ENCODE data around the gene PGA4.
"Not testable (repeated sequence)": the region's sequence is repeated elsewhere in the genome, so short reads cannot be mapped to it uniquely, and the experiment has no call there.

Gene PGA4

GRCh38 chr11:61222692-61223091, 545 bp downstream of the PGA4 start:
- H3K4me1 ChIP-seq; H3K36me3 ChIP-seq; H3K27ac ChIP-seq; H3K9me3 ChIP-seq (replicated peaks in 1 of 11); H3K4me2 ChIP-seq; H3K4me3 ChIP-seq; H3K9ac ChIP-seq; H4K20me1 ChIP-seq; H3K27me3 ChIP-seq: not testable (repeated sequence)

GRCh38 chr11:61226457-61227137, 4.5 kb downstream of the PGA4 start:
- H3K9me3 ChIP-seq (replicated peaks in 1 of 11); H3K36me3 ChIP-seq; H4K20me1 ChIP-seq; H3K9ac ChIP-seq; H3K4me3 ChIP-seq; H3K27me3 ChIP-seq; H3K27ac ChIP-seq; H3K4me1 ChIP-seq; H3K4me2 ChIP-seq: not testable (repeated sequence)

DNA sequence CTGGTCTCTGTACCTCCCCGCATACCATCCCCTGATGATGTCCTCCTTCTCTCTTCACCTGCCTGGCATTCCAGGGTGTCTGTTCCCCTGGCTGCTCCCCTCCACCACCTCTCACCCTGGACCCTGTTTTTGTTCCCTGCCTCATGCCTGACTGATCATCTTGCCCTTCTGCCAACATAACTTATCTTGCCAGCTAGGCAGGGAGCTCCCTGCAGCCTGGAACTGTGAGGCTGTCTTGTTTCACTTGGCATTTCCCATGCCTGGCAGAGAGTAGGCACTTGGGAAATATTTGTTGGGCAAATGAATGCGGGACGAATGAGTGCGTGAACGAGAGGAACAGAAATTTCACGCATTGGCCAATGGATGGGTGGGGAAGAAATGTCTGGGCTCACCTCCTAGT, 7.3 kb downstream of the PGA4 start:
- not testable (repeated sequence) for H3K27ac ChIP-seq; H4K20me1 ChIP-seq; H3K4me1 ChIP-seq; H3K27me3 ChIP-seq; H3K9ac ChIP-seq; H3K4me2 ChIP-seq; H3K36me3 ChIP-seq; H3K9me3 ChIP-seq (replicated peaks in 1 of 11); H3K4me3 ChIP-seq

GRCh38 chr11:61231033-61231432, 8.9 kb downstream of the PGA4 start:
- not testable (repeated sequence) for H3K36me3 ChIP-seq; H3K27ac ChIP-seq; H3K4me2 ChIP-seq; H3K4me3 ChIP-seq; H3K4me1 ChIP-seq; H4K20me1 ChIP-seq; H3K27me3 ChIP-seq; H3K9ac ChIP-seq; H3K9me3 ChIP-seq (replicated peaks in 1 of 11)

DNA sequence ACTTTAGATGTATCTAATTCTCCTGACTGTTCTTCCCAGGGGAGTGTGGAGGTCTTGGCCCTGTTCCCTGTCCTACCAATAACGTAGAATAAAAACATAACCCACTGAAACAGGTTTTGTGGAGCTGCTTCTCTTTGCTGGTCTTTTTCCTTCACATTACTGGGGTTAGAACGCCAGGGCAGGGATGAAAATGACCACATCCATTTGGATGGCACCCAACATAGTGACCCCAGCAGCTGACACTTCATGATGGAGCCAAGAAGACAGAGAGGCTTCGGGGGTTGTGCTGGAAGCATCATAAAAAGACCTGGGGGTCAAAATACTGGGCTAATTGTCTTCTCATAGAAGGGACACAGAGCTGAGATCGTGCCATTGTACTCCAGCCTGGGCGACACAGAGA, 9.4 kb downstream of the PGA4 start:
- H3K36me3 ChIP-seq; H3K9me3 ChIP-seq (replicated peaks in 1 of 11); H4K20me1 ChIP-seq; H3K27ac ChIP-seq; H3K27me3 ChIP-seq; H3K4me1 ChIP-seq; H3K4me3 ChIP-seq; H3K4me2 ChIP-seq; H3K9ac ChIP-seq: not testable (repeated sequence)

- not testable (repeated sequence) for H3K9ac ChIP-seq; H3K27me3 ChIP-seq; H3K36me3 ChIP-seq; H3K4me3 ChIP-seq; H3K4me2 ChIP-seq; H3K4me1 ChIP-seq; H3K27ac ChIP-seq; H3K9me3 ChIP-seq (replicated peaks in 1 of 11); H4K20me1 ChIP-seq
These were observed 10.5 kb downstream of the PGA4 start for GRCh38 chr11:61232548-61233145.

- not testable (repeated sequence) for H3K9ac ChIP-seq; H3K4me3 ChIP-seq; H4K20me1 ChIP-seq; H3K4me1 ChIP-seq; H3K9me3 ChIP-seq (replicated peaks in 1 of 11); H3K36me3 ChIP-seq; H3K4me2 ChIP-seq; H3K27ac ChIP-seq; H3K27me3 ChIP-seq
These were observed 15.0 kb downstream of the PGA4 start for GRCh38 chr11:61237130-61237529.

DNA sequence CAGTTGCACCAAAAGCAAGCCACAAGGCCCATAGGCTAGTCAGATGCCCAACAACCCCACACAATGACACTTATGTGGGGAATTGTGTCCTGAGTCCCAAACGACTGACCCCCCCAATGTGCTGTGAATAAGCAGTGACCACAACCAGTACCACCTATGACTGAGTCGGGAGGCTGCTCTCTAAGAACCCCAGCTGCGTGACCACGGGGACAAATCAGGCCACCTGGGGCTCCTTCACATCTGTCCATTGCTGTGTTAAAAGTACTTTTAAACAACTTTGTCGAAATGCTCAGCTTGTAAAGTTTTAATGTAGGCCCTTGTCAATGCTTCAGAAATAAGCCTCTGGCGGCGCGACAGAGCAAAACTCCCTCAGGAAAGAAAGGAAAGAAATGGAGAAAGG, 18.1 kb downstream of the PGA4 start:
- H3K27me3 ChIP-seq; H3K9me3 ChIP-seq (replicated peaks in 1 of 11); H3K4me1 ChIP-seq; H3K36me3 ChIP-seq; H4K20me1 ChIP-seq; H3K4me3 ChIP-seq; H3K27ac ChIP-seq: not testable (repeated sequence)
- H3K4me2 ChIP-seq, result peak overlapping the region in 10 of 11 experiments; percentile 21 to 82 (median 37); a peak in 12 of 22 replicates
- H3K9ac ChIP-seq, result 0 out of 22 replicates have a peak overlapping the region, but pooled peaks of 1 of the 11 experiments have one; percentile 38

DNA sequence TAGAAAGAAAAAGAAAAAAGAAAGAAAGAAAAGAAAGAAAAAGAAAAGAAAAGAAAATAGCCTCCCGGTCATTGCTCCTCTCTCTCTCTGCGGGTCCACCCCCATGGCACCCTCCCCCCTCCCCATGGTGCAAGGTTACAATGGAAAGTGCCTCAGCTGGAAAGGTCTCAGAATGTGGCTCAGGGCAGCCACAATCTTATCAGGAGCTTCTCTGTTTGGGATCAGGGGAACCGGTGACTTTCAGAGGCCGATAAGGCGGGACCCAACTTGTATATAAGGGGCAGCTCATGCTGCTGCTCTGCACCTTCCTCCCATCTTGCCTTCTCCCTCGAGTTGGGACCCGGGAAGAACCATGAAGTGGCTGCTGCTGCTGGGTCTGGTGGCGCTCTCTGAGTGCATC, 18.7 kb downstream of the PGA4 start, which contains the start of gene PGA5:
Gene PGA5 (plus strand): TSS at position 301 of the 400 bp plus-strand sequence. CDS start 52 bp downstream, at position 353.
- not testable (repeated sequence) for H3K36me3 ChIP-seq; H3K27me3 ChIP-seq; H4K20me1 ChIP-seq; H3K27ac ChIP-seq; H3K4me1 ChIP-seq; H3K4me3 ChIP-seq; H3K9me3 ChIP-seq (replicated peaks in 1 of 11)
- Histone ChIP-seq H3K4me2 (peak within 1 kb of the TSS in 10 of 11 experiments; percentile 21 to 82 (median 37); a peak in 12 of 22 replicates), H3K9ac (0 out of 22 replicates have a peak within 1 kb of the TSS, but pooled peaks of 1 of the 11 experiments have one; percentile 38)

GRCh38 chr11:61241526-61241925, 19.4 kb downstream of the PGA4 start:
- H3K27me3 ChIP-seq; H4K20me1 ChIP-seq; H3K4me3 ChIP-seq; H3K4me1 ChIP-seq; H3K36me3 ChIP-seq; H3K9ac ChIP-seq; H3K27ac ChIP-seq; H3K4me2 ChIP-seq; H3K9me3 ChIP-seq (replicated peaks in 1 of 11): not testable (repeated sequence)

- not testable (repeated sequence) for H4K20me1 ChIP-seq; H3K4me3 ChIP-seq; H3K9me3 ChIP-seq (replicated peaks in 1 of 11); H3K4me1 ChIP-seq; H3K27ac ChIP-seq; H3K4me2 ChIP-seq; H3K36me3 ChIP-seq; H3K27me3 ChIP-seq; H3K9ac ChIP-seq
These were observed 23.3 kb downstream of the PGA4 start for GRCh38 chr11:61245284-61245964.

- not testable (repeated sequence) for H3K4me2 ChIP-seq; H3K27ac ChIP-seq; H4K20me1 ChIP-seq; H3K9ac ChIP-seq; H3K27me3 ChIP-seq; H3K4me3 ChIP-seq; H3K36me3 ChIP-seq; H3K9me3 ChIP-seq (replicated peaks in 1 of 11)
- H3K4me1 ChIP-seq, result peaks cover 5 to 25% (median 17%) of the 10 kb centered on the region in 10 experiments; a peak in 16 of 20 replicates
These were observed 25.9 kb downstream of the PGA4 start for GRCh38 chr11:61248071-61248470.

DNA sequence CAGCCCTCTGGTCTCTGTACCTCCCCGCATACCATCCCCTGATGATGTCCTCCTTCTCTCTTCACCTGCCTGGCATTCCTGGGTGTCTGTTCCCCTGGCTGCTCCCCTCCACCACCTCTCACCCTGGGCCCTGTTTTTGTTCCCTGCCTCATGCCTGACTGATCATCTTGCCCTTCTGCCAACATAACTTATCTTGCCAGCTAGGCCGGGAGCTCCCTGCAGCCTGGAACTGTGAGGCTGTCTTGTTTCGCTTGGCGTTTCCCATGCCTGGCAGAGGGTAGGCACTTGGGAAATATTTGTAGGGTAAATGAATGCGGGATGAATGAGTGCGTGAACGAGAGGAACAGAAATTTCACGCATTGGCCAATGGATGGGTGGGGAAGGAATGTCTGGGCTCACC, 27.1 kb downstream of the PGA4 start:
- H3K4me1 ChIP-seq, result peaks cover 5 to 29% (median 23%) of the 10 kb centered on the region in 10 experiments; a peak in 17 of 20 replicates
- H3K4me2 ChIP-seq; H3K27ac ChIP-seq; H3K9ac ChIP-seq; H3K27me3 ChIP-seq; H3K9me3 ChIP-seq (replicated peaks in 1 of 11); H3K4me3 ChIP-seq; H4K20me1 ChIP-seq: not testable (repeated sequence)
- H3K36me3 ChIP-seq, result peaks cover 0 to 12% (median 0%) of the 10 kb centered on the region in 11 experiments; a peak in 3 of 22 replicates
